Activated CD8-positive, alpha-beta T cell treated with anti-CD3 and anti-CD28 coated beads for 36 hours (primary cell): ENCODE data around the gene SLPI. TPM values are rescaled to one million over a fixed set of nuclear protein-coding genes. Genes with fewer than 3 reads are reported as not detected.

ENCODE experiments used
- ATAC-seq: fragments of 200-7000 bp; cut with Tn5 transposase; one replicate; pipeline ENCODE4 v1.10.0; 2021; ENCODE audit warnings: mild to moderate bottlenecking, moderate library complexity
- CTCF ChIA-PET: fragments of 350-600 bp; sonication (Branson Sonifier 250); formaldehyde crosslinking; loops from one replicate; lab custom pipeline; 2021; ENCODE audit warnings: antibody characterized with exemption; lab: Charles Lee
- POLR2A ChIA-PET: fragments of 350-600 bp; sonication (Branson Sonifier 250); formaldehyde crosslinking; loops from one replicate; lab custom pipeline; 2021; ENCODE audit warnings: antibody characterized with exemption; lab: Charles Lee
- DNase-seq: peaks from one replicate; pipeline ENCODE4 v3.0.0-alpha.2; 2020
- H3K27ac Mint-ChIP-seq: one replicate; pipeline ENCODE4 v1.8.0; 2021; ENCODE audit warnings: mild to moderate bottlenecking, mixed read lengths
- H3K27me3 Mint-ChIP-seq: one replicate; pipeline ENCODE4 v1.8.0; 2021; ENCODE audit warnings: mixed read lengths
- H3K36me3 Mint-ChIP-seq: one replicate; pipeline ENCODE4 v1.8.0; 2021; ENCODE audit warnings: low read depth, mixed read lengths
- H3K4me1 Mint-ChIP-seq: one replicate; pipeline ENCODE4 v1.8.0; 2021; ENCODE audit warnings: low read depth, mixed read lengths
- H3K4me3 Mint-ChIP-seq: one replicate; pipeline ENCODE4 v1.8.0; 2021; ENCODE audit warnings: mild to moderate bottlenecking, moderate library complexity, mixed read lengths
- H3K9me3 Mint-ChIP-seq: one replicate; pipeline ENCODE4 v1.8.0; 2021; ENCODE audit warnings: mixed read lengths
- CTCF ChIP-seq: fragments of 200-600 bp; IDR thresholded peaks from one replicate; pipeline ENCODE4 v1.8.0; 2022; ENCODE audit warnings: antibody characterized with exemption, mild to moderate bottlenecking
- intact Hi-C: fragments of 100-400 bp; cut with micrococcal nuclease; formaldehyde crosslinking; loops from one replicate; pipeline ENCODE4 v1.10.0; 2022
- total RNA-seq, 2 experiments: library from RNA; stranded (reverse); gene quantifications; one replicate each; pipeline ENCODE4 v1.2.3, GENCODE V29; 2021

Gene SLPI
- total RNA-seq, 2 experiments from 2014 or later: not detected

GRCh38 chr20:45268531-45268930 is 14.2 kb upstream of the SLPI start:
- Mint-ChIP-seq H3K4me3 (no peak overlapping the region), H3K4me1 (no peaks in the 10 kb centered on the region), H3K27ac (no peak overlapping the region), H3K27me3 (peaks cover 28% of the 10 kb centered on the region), H3K36me3 (no peaks in the 10 kb centered on the region), H3K9me3 (no peaks in the 10 kb centered on the region)
- DNase-seq (no peak), ATAC-seq (no peak)
- intact Hi-C loops: no loop called here
- ChIA-PET CTCF (interaction anchor here (1.1 to 1.7 kb wide), 5 partner anchors 22 to 130 kb away, joined by 3 to 10 read pairs (median 5); no protein-coding TSS in a partner anchor), POLR2A (no interaction called here)
- no peak for TF ChIP-seq CTCF

- Mint-ChIP-seq H3K4me3 (no peak overlapping the region), H3K9me3 (no peaks in the 10 kb centered on the region), H3K27me3 (peaks cover 23% of the 10 kb centered on the region), H3K36me3 (no peaks in the 10 kb centered on the region), H3K27ac (no peak overlapping the region), H3K4me1 (no peaks in the 10 kb centered on the region)
- intact Hi-C loops: no loop called here
- ChIA-PET POLR2A (no interaction called here), CTCF (no interaction called here)
- ATAC-seq (no peak), DNase-seq (no peak)
- TF ChIP-seq CTCF: no peak
Measured at GRCh38 chr20:45266977-45267376, 12.6 kb upstream of the SLPI start.

- DNase-seq (no peak), ATAC-seq (no peak)
- no peak for TF ChIP-seq CTCF
- POLR2A ChIA-PET: no interaction called here
- Mint-ChIP-seq H3K27me3 (peaks cover 15% of the 10 kb centered on the region), H3K27ac (no peak overlapping the region), H3K4me1 (no peaks in the 10 kb centered on the region), H3K36me3 (no peaks in the 10 kb centered on the region), H3K9me3 (no peaks in the 10 kb centered on the region), H3K4me3 (no peak overlapping the region)
- intact Hi-C loops: no loop called here
- CTCF ChIA-PET: interaction anchor here (1.7 kb wide), 1 partner anchor 31 kb away, joined by 5 read pairs; no protein-coding TSS in a partner anchor
Measured at GRCh38 chr20:45263556-45264266, 9.3 kb upstream of the SLPI start.

- H3K9me3 Mint-ChIP-seq: no peaks in the 10 kb centered on the region
- DNase-seq: no peak
- TF ChIP-seq CTCF: no peak
- no peak for ATAC-seq
- H3K4me3 Mint-ChIP-seq: no peak overlapping the region
- no peaks in the 10 kb centered on the region for H3K4me1 Mint-ChIP-seq
- H3K36me3 Mint-ChIP-seq: no peaks in the 10 kb centered on the region
- POLR2A ChIA-PET: no interaction called here
- intact Hi-C loops: no loop called here
- H3K27me3 Mint-ChIP-seq: peaks cover 9% of the 10 kb centered on the region
- CTCF ChIA-PET: interaction anchor here (1.1 to 3.4 kb wide), 2 partner anchors 35 to 120 kb away, joined by 3 to 10 read pairs; no protein-coding TSS in a partner anchor
- no peak overlapping the region for H3K27ac Mint-ChIP-seq
Measured at GRCh38 chr20:45258664-45259063, 4.3 kb upstream of the SLPI start.

GRCh38 chr20:45258259-45258658 is 3.9 kb upstream of the SLPI start:
- Mint-ChIP-seq H3K4me1 (no peaks in the 10 kb centered on the region), H3K4me3 (no peak overlapping the region), H3K27ac (no peak overlapping the region), H3K9me3 (no peaks in the 10 kb centered on the region), H3K36me3 (no peaks in the 10 kb centered on the region), H3K27me3 (peaks cover 11% of the 10 kb centered on the region)
- CTCF ChIA-PET: interaction anchor here (3.4 kb wide), 1 partner anchor 119 kb away, joined by 10 read pairs; no protein-coding TSS in a partner anchor
- intact Hi-C loops: no loop called here
- POLR2A ChIA-PET: no interaction called here
- ATAC-seq (no peak), DNase-seq (no peak)
- no peak for TF ChIP-seq CTCF
